Measurements from ENCODE around the gene CELF4.
"Not testable (repeated sequence)": the region's sequence is repeated elsewhere in the genome, so short reads cannot be mapped to it uniquely, and the experiment has no call there.

Gene CELF4

GRCh38 chr18:37465958-37466357 lies 99.6 kb downstream of the CELF4 start:
- DNase-seq (ENCODE audit: low spot score) = no peak

GRCh38 chr18:37464257-37464656 lies 101.3 kb downstream of the CELF4 start:
- no peak for DNase-seq (ENCODE audit: low spot score)

- DNase-seq (ENCODE audit: low spot score) = not testable (repeated sequence)
These were observed 104.3 kb downstream of the CELF4 start for GRCh38 chr18:37461329-37461728.

GRCh38 chr18:37460604-37461003 lies 105.0 kb downstream of the CELF4 start:
- no peak for DNase-seq (ENCODE audit: low spot score)

- DNase-seq (ENCODE audit: low spot score) = no peak
These were observed 106.9 kb downstream of the CELF4 start for GRCh38 chr18:37458697-37459096.

GRCh38 chr18:37457753-37458152 lies 107.8 kb downstream of the CELF4 start:
- no peak for DNase-seq (ENCODE audit: low spot score)

GRCh38 chr18:37457341-37457740 lies 108.3 kb downstream of the CELF4 start:
- DNase-seq (ENCODE audit: low spot score) = no peak

- DNase-seq (ENCODE audit: low spot score) = no peak
These were observed 108.7 kb downstream of the CELF4 start for GRCh38 chr18:37456873-37457272.

- no peak for DNase-seq (ENCODE audit: low spot score)
These were observed 109.2 kb downstream of the CELF4 start for GRCh38 chr18:37456395-37456794.

GRCh38 chr18:37453752-37454151 lies 111.8 kb downstream of the CELF4 start:
- DNase-seq (ENCODE audit: low spot score) = no peak

GRCh38 chr18:37452682-37453385 lies 112.8 kb downstream of the CELF4 start:
- DNase-seq (ENCODE audit: low spot score) = no peak

GRCh38 chr18:37452015-37452414 lies 113.6 kb downstream of the CELF4 start:
- no peak for DNase-seq (ENCODE audit: low spot score)

GRCh38 chr18:37451239-37451825 lies 114.3 kb downstream of the CELF4 start:
- no peak for DNase-seq (ENCODE audit: low spot score)

- no peak for DNase-seq (ENCODE audit: low spot score)
These were observed 115.0 kb downstream of the CELF4 start for GRCh38 chr18:37450434-37451132.

- DNase-seq (ENCODE audit: low spot score) = no peak
These were observed 116.0 kb downstream of the CELF4 start for GRCh38 chr18:37449618-37450017.

- no peak for DNase-seq (ENCODE audit: low spot score)
These were observed 116.7 kb downstream of the CELF4 start for GRCh38 chr18:37448946-37449345.

GRCh38 chr18:37447962-37448888 lies 117.4 kb downstream of the CELF4 start:
- DNase-seq (ENCODE audit: low spot score) = no peak

GRCh38 chr18:37445836-37446235 lies 119.8 kb downstream of the CELF4 start:
- no peak for DNase-seq (ENCODE audit: low spot score)

- DNase-seq (ENCODE audit: low spot score) = no peak
These were observed 120.2 kb downstream of the CELF4 start for GRCh38 chr18:37445368-37445767.

- no peak for DNase-seq (ENCODE audit: low spot score)
These were observed 122.1 kb downstream of the CELF4 start for GRCh38 chr18:37443325-37444055.

- DNase-seq (ENCODE audit: low spot score) = no peak
These were observed 123.1 kb downstream of the CELF4 start for GRCh38 chr18:37442477-37442876.

- no peak for DNase-seq (ENCODE audit: low spot score)
These were observed 123.8 kb downstream of the CELF4 start for GRCh38 chr18:37441821-37442220.
